DMS53 treated with DMSO at 0.1 percent for 48 hours (cell line): Measurements from ENCODE around the gene IFNA13.

ENCODE experiments used
- DNase-seq: peaks from one replicate; lab custom pipeline; 2025; ENCODE audit not compliant: unreplicated experiment; lab: John Stamatoyannopoulos, UW

Gene IFNA13

GRCh38 chr9:21357479-21358460 is 10.1 kb downstream of the IFNA13 start:
- DNase-seq, result no peak

- DNase-seq, result no peak
These were observed 17.1 kb downstream of the IFNA13 start, which contains the start of gene IFNA6 for GRCh38 chr9:21350787-21351186. Gene IFNA6 (minus strand): TSS chr9:21350887. CDS start chr9:21350887, 0 bp downstream.

GRCh38 chr9:21348430-21348970 is 19.4 kb downstream of the IFNA13 start:
- DNase-seq, result no peak

- no peak for DNase-seq
These were observed 27.1 kb downstream of the IFNA13 start for GRCh38 chr9:21340735-21341134.

GRCh38 chr9:21336457-21336856 is 31.4 kb downstream of the IFNA13 start:
- peak; percentile 3 for DNase-seq

- DNase-seq, result peak; percentile 52
These were observed 32.9 kb downstream of the IFNA13 start, which contains the start of gene KLHL9 for GRCh38 chr9:21334701-21335632. Gene KLHL9 (minus strand): TSS chr9:21335404. CDS start chr9:21334859, 545 bp downstream.

- no peak for DNase-seq
These were observed 34.6 kb downstream of the IFNA13 start for GRCh38 chr9:21333226-21333625.

GRCh38 chr9:21331676-21332402 is 36.0 kb downstream of the IFNA13 start:
- DNase-seq, result no peak

- DNase-seq, result peak; percentile 52
These were observed 41.2 kb downstream of the IFNA13 start for GRCh38 chr9:21326526-21327139.

GRCh38 chr9:21324047-21324446 is 43.8 kb downstream of the IFNA13 start:
- no peak for DNase-seq

- no peak for DNase-seq
These were observed 44.9 kb downstream of the IFNA13 start for GRCh38 chr9:21322911-21323461.

- DNase-seq, result no peak
These were observed 47.4 kb downstream of the IFNA13 start for GRCh38 chr9:21320465-21320864.

- DNase-seq, result peak; percentile 49
These were observed 49.6 kb downstream of the IFNA13 start for GRCh38 chr9:21317956-21318923.
